Activated CD8-positive, alpha-beta T cell treated with anti-CD3 and anti-CD28 coated beads for 36 hours (primary cell): Measurements from ENCODE around the gene NEK9. TPM values are rescaled to one million over a fixed set of nuclear protein-coding genes. Genes with fewer than 3 reads are reported as not detected.

ENCODE experiments used
- ATAC-seq: fragments of 200-7000 bp; cut with Tn5 transposase; one replicate; pipeline ENCODE4 v1.10.0; 2021; ENCODE audit warnings: mild to moderate bottlenecking, moderate library complexity
- CTCF ChIA-PET: fragments of 350-600 bp; sonication (Branson Sonifier 250); formaldehyde crosslinking; loops from one replicate; lab custom pipeline; 2021; ENCODE audit warnings: antibody characterized with exemption; lab: Charles Lee
- POLR2A ChIA-PET: fragments of 350-600 bp; sonication (Branson Sonifier 250); formaldehyde crosslinking; loops from one replicate; lab custom pipeline; 2021; ENCODE audit warnings: antibody characterized with exemption; lab: Charles Lee
- DNase-seq: peaks from one replicate; pipeline ENCODE4 v3.0.0-alpha.2; 2020
- H3K27ac Mint-ChIP-seq: one replicate; pipeline ENCODE4 v1.8.0; 2021; ENCODE audit warnings: mild to moderate bottlenecking, mixed read lengths
- H3K27me3 Mint-ChIP-seq: one replicate; pipeline ENCODE4 v1.8.0; 2021; ENCODE audit warnings: mixed read lengths
- H3K36me3 Mint-ChIP-seq: one replicate; pipeline ENCODE4 v1.8.0; 2021; ENCODE audit warnings: low read depth, mixed read lengths
- H3K4me1 Mint-ChIP-seq: one replicate; pipeline ENCODE4 v1.8.0; 2021; ENCODE audit warnings: low read depth, mixed read lengths
- H3K4me3 Mint-ChIP-seq: one replicate; pipeline ENCODE4 v1.8.0; 2021; ENCODE audit warnings: mild to moderate bottlenecking, moderate library complexity, mixed read lengths
- H3K9me3 Mint-ChIP-seq: one replicate; pipeline ENCODE4 v1.8.0; 2021; ENCODE audit warnings: mixed read lengths
- CTCF ChIP-seq: fragments of 200-600 bp; IDR thresholded peaks from one replicate; pipeline ENCODE4 v1.8.0; 2022; ENCODE audit warnings: antibody characterized with exemption, mild to moderate bottlenecking
- intact Hi-C: fragments of 100-400 bp; cut with micrococcal nuclease; formaldehyde crosslinking; loops from one replicate; pipeline ENCODE4 v1.10.0; 2022
- total RNA-seq, 2 experiments: library from RNA; stranded (reverse); gene quantifications; one replicate each; pipeline ENCODE4 v1.2.3, GENCODE V29; 2021

NEK9 gene
- total RNA-seq, 2 experiments from 2014 or later, result 54.9 to 59.5 TPM

GRCh38 chr14:75083271-75083670, 43.6 kb downstream of the NEK9 start:
- TF ChIP-seq CTCF, result no peak
- DNase-seq, result no peak
- intact Hi-C loops, result loop anchor here (10.0 kb wide), 1 partner anchor 218 kb away; no protein-coding TSS in a partner anchor
- H3K36me3 Mint-ChIP-seq, result peaks cover 33% of the 10 kb centered on the region
- H3K27ac Mint-ChIP-seq, result peak overlapping the region; percentile 37
- H3K9me3 Mint-ChIP-seq, result no peaks in the 10 kb centered on the region
- H3K4me1 Mint-ChIP-seq, result peaks cover 3% of the 10 kb centered on the region
- no peaks in the 10 kb centered on the region for H3K27me3 Mint-ChIP-seq
- POLR2A ChIA-PET, result interaction anchor here (0.6 to 1.1 kb wide), 2 partner anchors 9 to 167 kb away, joined by 3 to 5 read pairs; no protein-coding TSS in a partner anchor
- no peak for ATAC-seq
- H3K4me3 Mint-ChIP-seq, result no peak overlapping the region
- CTCF ChIA-PET, result interaction anchor here (1.4 kb wide), 1 partner anchor 222 kb away, joined by 3 read pairs; no protein-coding TSS in a partner anchor

- Mint-ChIP-seq H3K27me3 (no peaks in the 10 kb centered on the region), H3K4me3 (no peak overlapping the region), H3K9me3 (no peaks in the 10 kb centered on the region), H3K36me3 (peaks cover 24% of the 10 kb centered on the region), H3K27ac (no peak overlapping the region), H3K4me1 (peaks cover 3% of the 10 kb centered on the region)
- no peak for DNase-seq
- no peak for ATAC-seq
- ChIA-PET CTCF (no interaction called here), POLR2A (no interaction called here)
- intact Hi-C loops, result loop anchor here (10.0 kb wide), 1 partner anchor 217 kb away; no protein-coding TSS in a partner anchor
- no peak for TF ChIP-seq CTCF
Measured at GRCh38 chr14:75081660-75082229, 45.1 kb downstream of the NEK9 start.

- H3K9me3 Mint-ChIP-seq, result no peaks in the 10 kb centered on the region
- H3K4me3 Mint-ChIP-seq, result no peak overlapping the region
- peaks cover 3% of the 10 kb centered on the region for H3K4me1 Mint-ChIP-seq
- CTCF ChIA-PET, result interaction anchor here (3.3 kb wide), 1 partner anchor 9 kb away, joined by 11 read pairs; no protein-coding TSS in a partner anchor
- intact Hi-C loops, result no loop called here
- H3K36me3 Mint-ChIP-seq, result peaks cover 21% of the 10 kb centered on the region
- TF ChIP-seq CTCF, result no peak
- POLR2A ChIA-PET, result no interaction called here
- no peak for ATAC-seq
- H3K27me3 Mint-ChIP-seq, result no peaks in the 10 kb centered on the region
- no peak overlapping the region for H3K27ac Mint-ChIP-seq
- DNase-seq, result no peak
Measured at GRCh38 chr14:75079521-75079920, 47.3 kb downstream of the NEK9 start.

GRCh38 chr14:75077794-75078193, 49.1 kb downstream of the NEK9 start:
- Mint-ChIP-seq H3K36me3 (peaks cover 13% of the 10 kb centered on the region), H3K9me3 (no peaks in the 10 kb centered on the region), H3K27ac (no peak overlapping the region), H3K4me3 (no peak overlapping the region), H3K4me1 (no peaks in the 10 kb centered on the region), H3K27me3 (no peaks in the 10 kb centered on the region)
- intact Hi-C loops, result no loop called here
- DNase-seq (no peak), ATAC-seq (no peak)
- TF ChIP-seq CTCF, result no peak
- ChIA-PET POLR2A (no interaction called here), CTCF (interaction anchor here (1.2 to 3.3 kb wide), 2 partner anchors 10 to 132 kb away, joined by 3 to 11 read pairs; no protein-coding TSS in a partner anchor)

- intact Hi-C loops, result no loop called here
- CTCF ChIA-PET, result interaction anchor here (1.3 kb wide), 1 partner anchor 164 kb away, joined by 6 read pairs; no protein-coding TSS in a partner anchor
- H3K4me1 Mint-ChIP-seq, result peaks cover 2% of the 10 kb centered on the region
- POLR2A ChIA-PET, result interaction anchor here (0.5 kb wide), 1 partner anchor 14 kb away, joined by 3 read pairs; no protein-coding TSS in a partner anchor
- H3K27ac Mint-ChIP-seq, result no peak overlapping the region
- H3K27me3 Mint-ChIP-seq, result no peaks in the 10 kb centered on the region
- ATAC-seq (no peak), DNase-seq (no peak)
- TF ChIP-seq CTCF, result no peak
- H3K9me3 Mint-ChIP-seq, result no peaks in the 10 kb centered on the region
- H3K36me3 Mint-ChIP-seq, result no peaks in the 10 kb centered on the region
- H3K4me3 Mint-ChIP-seq, result no peak overlapping the region
Measured at GRCh38 chr14:75070383-75070782, 56.5 kb downstream of the NEK9 start.
